Sigmoid colon (tissue), 7 donors: ENCODE results near the gene PLPP2. TPM values are rescaled to one million over a fixed set of nuclear protein-coding genes. Genes with fewer than 3 reads are reported as not detected.

ENCODE experiments used
- DNase-seq: peaks from one replicate; pipeline ENCODE4 v3.0.0-alpha.2; 2019
- H3K27ac ChIP-seq, 4 donors: fragments of 200-600 bp; sonication (generic); one replicate each; pipeline ENCODE4 v1.5.1; 2016 to 2019; ENCODE audit warnings: mild to moderate bottlenecking in 1 of 4
- H3K27me3 ChIP-seq, 3 donors: fragments of 200-600 bp; sonication (generic); one replicate each; pipeline ENCODE4 v1.5.1; 2019; ENCODE audit warnings: mild to moderate bottlenecking in 1 of 3
- H3K36me3 ChIP-seq, 4 donors: fragments of 200-600 bp; sonication (generic); one replicate each; pipeline ENCODE4 v1.5.1; 2016 to 2019
- H3K4me1 ChIP-seq, 4 donors: fragments of 200-600 bp; sonication (generic); one replicate each; pipeline ENCODE4 v1.5.1; 2017 to 2019
- H3K4me3 ChIP-seq, 4 donors: fragments of 200-600 bp; sonication (generic); one replicate each; pipeline ENCODE4 v1.5.1; 2017 to 2019; ENCODE audit warnings: mild to moderate bottlenecking in 2 of 4, moderate library complexity in 1 of 4
- H3K9me3 ChIP-seq, 4 donors: fragments of 200-600 bp in 3 of 4; sonication (generic) in 3 of 4; one replicate each; pipeline versions ENCODE4 v1.5.1 to v1.6.1; 2013 to 2019
- CTCF ChIP-seq, 4 experiments: fragments of 450-650 bp in 3 of 4; fragments of 200-600 bp in 1 of 4; IDR thresholded peaks; one replicate each; pipeline ENCODE4 v1.5.1; 2016 to 2019; ENCODE audit warnings: antibody characterized with exemption in 4 of 4, mild to moderate bottlenecking in 3 of 4, moderate library complexity in 2 of 4
- EP300 ChIP-seq, 4 donors: sonication (generic); formaldehyde crosslinking; IDR thresholded peaks; one replicate each; pipeline ENCODE4 v1.6.1; 2017; ENCODE audit warnings: antibody characterized with exemption in 4 of 4
- POLR2A ChIP-seq, 2 donors: fragments of 450-650 bp; IDR thresholded peaks; one replicate each; pipeline ENCODE4 v1.6.1; 2016; ENCODE audit warnings: antibody characterized with exemption in 2 of 2, mild to moderate bottlenecking in 2 of 2, moderate library complexity in 2 of 2
- POLR2AphosphoS5 ChIP-seq, 4 donors: sonication (generic); formaldehyde crosslinking; IDR thresholded peaks; one replicate each; pipeline ENCODE4 v1.6.1; 2017; ENCODE audit warnings: antibody characterized with exemption in 4 of 4
- WGBS, 2 donors: extraction: QIAGEN DNeasy Blood & Tissue Kit; methylation state at CpG; one replicate each; pipeline ENCODE4 v1.1.7; 2013; 5-methylcytosine and 5-hydroxymethylcytosine counted together
- intact Hi-C: fragments of 100-400 bp; cut with DNase I; formaldehyde crosslinking; loops from one replicate; pipeline ENCODE4 v1.15.1; 2023
- polyA plus RNA-seq, 3 donors: library from polyadenylated mRNA; stranded (reverse); fragments of 200-250 nt; gene quantifications; one replicate each; pipeline ENCODE4 v1.2.3, GENCODE V29; 2013
- total RNA-seq, 4 donors: library from RNA; depleted of rRNA; stranded (reverse); fragments of >200 nt; gene quantifications; one replicate each; pipeline ENCODE4 v1.1.0, GENCODE V29; 2016
- donor health status: healthy with polysubstance abuse.
- donor health status: Bipolar disorder and iron deficiency.
- donor health status: healthy.

The PLPP2 gene
- total and polyA plus RNA-seq, 7 donors = 1.6 to 111 (median 3.6) TPM

- no peaks in the 10 kb centered on the region for H3K27me3 ChIP-seq
- intact Hi-C loops = no loop called here
- peak; percentile 9 for DNase-seq
- H3K9me3 ChIP-seq = peaks cover 0 to 8% (median 1%) of the 10 kb centered on the region in 4 donors
- no peak overlapping the region for H3K27ac ChIP-seq
- H3K4me1 ChIP-seq = no peaks in the 10 kb centered on the region
- H3K4me3 ChIP-seq = no peak overlapping the region
- WGBS, 2 donors = 97 to 99% methylated on average over 8 of the region's 8 CpGs
- no peak for TF ChIP-seq POLR2A (IDR thresholded peaks at IDR 0.05)
- TF ChIP-seq CTCF (IDR thresholded peaks at IDR 0.05) = no peak
- TF ChIP-seq EP300 (IDR thresholded peaks at IDR 0.05) = no peak
- no peak for TF ChIP-seq POLR2AphosphoS5 (IDR thresholded peaks at IDR 0.05)
- peaks cover 20 to 81% (median 62%) of the 10 kb centered on the region in 4 donors for H3K36me3 ChIP-seq
Observed at GRCh38 chr19:330503-330902, 39.3 kb upstream of the PLPP2 start.

GRCh38 chr19:329876-330275, 38.7 kb upstream of the PLPP2 start:
- intact Hi-C loops = no loop called here
- peak; percentile 17 for DNase-seq
- Histone ChIP-seq H3K4me3 (no peak overlapping the region), H3K4me1 (no peaks in the 10 kb centered on the region), H3K36me3 (peaks cover 21 to 81% (median 68%) of the 10 kb centered on the region in 4 donors), H3K27me3 (no peaks in the 10 kb centered on the region), H3K9me3 (peaks cover 0 to 8% (median 1%) of the 10 kb centered on the region in 4 donors), H3K27ac (no peak overlapping the region)
- TF ChIP-seq POLR2A (IDR thresholded peaks at IDR 0.05) (no peak), POLR2AphosphoS5 (IDR thresholded peaks at IDR 0.05) (no peak), EP300 (IDR thresholded peaks at IDR 0.05) (no peak), CTCF (IDR thresholded peaks at IDR 0.05) (no peak)
- 98% methylated on average over 7 of the region's 7 CpGs for WGBS, 2 donors

GRCh38 chr19:328025-328505, 36.9 kb upstream of the PLPP2 start:
- no peaks in the 10 kb centered on the region for H3K4me1 ChIP-seq
- H3K4me3 ChIP-seq = no peak overlapping the region
- intact Hi-C loops = no loop called here
- peaks cover 21 to 86% (median 65%) of the 10 kb centered on the region in 4 donors for H3K36me3 ChIP-seq
- no peak overlapping the region for H3K27ac ChIP-seq
- no peak for DNase-seq
- H3K27me3 ChIP-seq = no peaks in the 10 kb centered on the region
- TF ChIP-seq POLR2AphosphoS5 (IDR thresholded peaks at IDR 0.05) = no peak
- no peak for TF ChIP-seq EP300 (IDR thresholded peaks at IDR 0.05)
- no peak for TF ChIP-seq POLR2A (IDR thresholded peaks at IDR 0.05)
- no peak for TF ChIP-seq CTCF (IDR thresholded peaks at IDR 0.05)
- H3K9me3 ChIP-seq = peaks cover 0 to 8% (median 1%) of the 10 kb centered on the region in 4 donors
- WGBS, 2 donors = 85 to 98% methylated on average over 4 of the region's 4 CpGs

GRCh38 chr19:327291-328024, 36.3 kb upstream of the PLPP2 start:
- peaks cover 0 to 8% (median 1%) of the 10 kb centered on the region in 4 donors for H3K9me3 ChIP-seq
- H3K36me3 ChIP-seq = peaks cover 21 to 92% (median 67%) of the 10 kb centered on the region in 4 donors
- peak; percentile 52 for DNase-seq
- H3K27ac ChIP-seq = no peak overlapping the region
- H3K4me1 ChIP-seq = no peaks in the 10 kb centered on the region
- H3K4me3 ChIP-seq = no peak overlapping the region
- 96 to 97% methylated on average over 17 of the region's 17 CpGs for WGBS, 2 donors
- intact Hi-C loops = no loop called here
- no peak for TF ChIP-seq EP300 (IDR thresholded peaks at IDR 0.05)
- TF ChIP-seq POLR2AphosphoS5 (IDR thresholded peaks at IDR 0.05) = no peak
- no peak for TF ChIP-seq CTCF (IDR thresholded peaks at IDR 0.05)
- TF ChIP-seq POLR2A (IDR thresholded peaks at IDR 0.05) = no peak
- no peaks in the 10 kb centered on the region for H3K27me3 ChIP-seq
